D721Med (cell line): Measurements from ENCODE around the gene RCVRN.

Experiments used
- DNase-seq: peaks from one replicate; pipeline ENCODE4 v3.0.0; 2011; ENCODE audit warnings: low spot score; ENCODE audit not compliant: insufficient read length
- FAIRE-seq: peaks from 2 replicates; lab custom pipeline; 2011; peaks lifted over from hg19 to GRCh38; lab: Jason Lieb, UNC
- CTCF ChIP-seq: IDR thresholded peaks from 2 replicates; pipeline ENCODE4 v1.5.1; 2012; ENCODE audit warnings: mild to moderate bottlenecking, control low read depth; ENCODE audit not compliant: insufficient read depth; ENCODE audit errors: missing control alignments

Gene RCVRN

DNA sequence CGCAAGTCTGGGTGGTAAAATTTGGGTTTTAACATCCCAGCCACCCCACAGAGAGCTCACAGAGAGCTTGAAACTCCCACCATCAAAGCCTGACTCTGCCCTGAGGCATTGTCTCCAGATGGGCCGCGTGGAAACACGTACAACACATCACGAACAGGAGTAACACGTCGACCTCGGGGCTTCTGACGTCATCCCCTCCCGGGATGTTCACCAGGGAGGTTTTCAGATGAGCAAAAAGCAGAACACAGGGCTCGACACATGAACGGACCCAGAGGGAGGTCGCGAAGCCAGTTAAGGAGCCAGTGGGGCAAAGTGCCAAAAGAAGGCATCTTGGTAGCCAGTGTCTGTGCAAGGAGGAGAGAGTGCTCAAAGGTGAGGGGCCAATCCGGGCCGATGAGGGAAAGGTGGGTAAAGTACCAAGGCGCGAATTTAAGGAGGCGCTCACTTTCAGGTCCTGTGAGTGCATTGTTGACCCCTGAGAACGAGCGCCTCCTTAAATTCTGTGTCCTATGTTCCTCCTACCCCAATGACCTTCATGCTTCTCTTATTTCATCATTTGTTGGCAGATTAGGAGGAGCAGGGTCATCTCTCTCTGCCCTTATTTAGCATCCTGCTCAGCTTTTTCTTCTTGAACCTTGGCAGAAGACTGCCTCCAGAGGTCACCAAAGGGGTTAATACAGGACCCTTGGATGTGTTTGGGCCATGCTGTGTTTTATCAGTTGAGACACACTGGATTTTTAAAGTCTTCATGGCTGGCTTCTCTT is 5.6 kb downstream of the RCVRN start:
- no peak for TF ChIP-seq CTCF
- DNase-seq (no peak), FAIRE-seq (no peak)

GRCh38 chr17:9898812-9899211 is 6.3 kb downstream of the RCVRN start:
- TF ChIP-seq CTCF = no peak
- FAIRE-seq (no peak), DNase-seq (no peak)

DNA sequence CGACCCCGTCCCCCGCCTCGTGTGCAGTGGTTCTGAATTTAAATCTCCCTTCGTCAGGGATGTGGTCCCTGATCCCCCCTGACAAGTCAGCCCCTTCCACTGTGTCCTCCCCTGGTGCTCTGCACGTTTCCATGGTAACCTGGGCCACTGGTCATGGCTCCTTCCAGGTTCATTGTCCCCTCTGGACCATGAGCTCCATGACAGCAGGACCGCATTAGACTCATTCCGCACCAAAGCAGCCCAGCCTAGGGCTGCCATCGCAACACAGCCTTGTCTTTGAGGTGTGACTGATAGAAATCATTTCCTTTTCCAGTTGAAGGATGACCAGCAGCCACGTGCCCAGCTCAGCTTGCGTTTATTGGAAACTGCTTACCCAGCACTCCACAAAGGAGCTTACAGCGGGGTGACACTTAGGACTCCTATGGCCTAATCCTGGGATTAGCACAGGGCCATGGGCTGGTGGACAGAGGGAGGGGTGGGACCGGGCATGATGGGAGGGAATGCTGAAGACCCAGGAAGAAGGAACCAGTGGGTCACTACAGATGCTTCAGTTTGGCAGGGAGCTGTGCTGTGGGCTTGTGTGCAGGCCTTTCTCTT is 7.6 kb downstream of the RCVRN start:
- DNase-seq = no peak
- FAIRE-seq = no peak
- no peak for TF ChIP-seq CTCF

GRCh38 chr17:9895923-9896322 is 9.1 kb downstream of the RCVRN start:
- FAIRE-seq (no peak), DNase-seq (no peak)
- TF ChIP-seq CTCF = no peak

GRCh38 chr17:9894231-9894630 is 10.8 kb downstream of the RCVRN start:
- no peak for FAIRE-seq
- no peak for TF ChIP-seq CTCF
- no peak for DNase-seq

DNA sequence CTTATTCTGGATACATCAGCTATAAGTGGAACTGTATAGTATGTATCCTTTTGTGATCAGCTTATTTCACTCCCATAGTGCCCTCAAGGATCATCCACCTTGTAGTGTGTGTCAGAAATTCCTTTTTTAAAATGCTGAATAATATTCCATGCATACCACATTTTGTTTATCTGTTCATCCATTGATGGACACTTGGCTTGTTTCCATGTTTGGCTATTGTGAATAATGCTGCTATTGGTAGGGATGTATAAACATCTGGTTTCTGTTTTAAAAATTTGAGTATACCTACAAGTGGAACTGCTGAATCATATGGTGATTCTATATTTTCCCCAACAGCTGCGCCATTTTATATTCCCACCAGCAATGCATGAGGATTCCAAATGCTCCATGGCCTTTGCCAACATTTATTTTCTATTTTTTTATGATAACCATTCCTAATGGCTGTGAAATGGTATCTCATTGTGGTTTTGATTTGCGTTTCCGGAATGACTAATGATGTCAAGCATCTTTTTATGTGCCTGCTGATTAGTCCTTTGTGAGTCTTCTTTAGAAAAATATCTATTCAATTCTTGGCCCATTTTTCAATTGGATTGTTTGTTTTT is 11.6 kb downstream of the RCVRN start:
- no peak for DNase-seq
- no peak for TF ChIP-seq CTCF
- FAIRE-seq = no peak

DNA sequence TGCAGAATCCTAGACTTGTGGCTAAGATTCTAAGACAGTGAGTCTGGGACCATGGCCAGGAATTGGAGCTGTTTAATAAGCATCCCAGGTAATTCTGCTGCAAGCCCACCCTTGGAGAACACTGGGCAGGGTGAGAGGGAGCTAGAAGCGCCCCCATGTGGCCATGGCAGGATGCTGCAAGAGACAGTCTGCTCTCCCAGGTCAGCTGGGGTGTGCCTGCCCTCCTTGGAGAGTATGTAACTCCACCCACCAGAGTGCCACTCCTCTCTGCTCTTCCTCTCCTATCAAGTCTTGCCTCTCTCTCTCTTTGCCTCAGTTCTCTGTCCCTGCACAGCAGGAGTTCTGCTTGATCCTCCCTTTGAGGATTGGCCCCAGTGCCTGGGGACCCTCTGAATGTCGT is 14.9 kb downstream of the RCVRN start:
- FAIRE-seq (no peak), DNase-seq (no peak)
- peak; percentile 28 for TF ChIP-seq CTCF
